Muscle of arm (tissue), 12 donors: ENCODE results near the gene XYLT1. TPM values are rescaled to one million over a fixed set of nuclear protein-coding genes. Genes with fewer than 3 reads are reported as not detected.
A peak's percentile ranks its signal among the peaks of the same experiment; 100 is the strongest.

ENCODE experiments used
- DNase-seq: peaks from one replicate; pipeline ENCODE4 v3.0.0-alpha.2; 2013
- polyA plus RNA-seq, 12 donors: library from polyadenylated mRNA; unstranded; fragments of 120-200 nt; gene quantifications; one replicate each; pipeline ENCODE4 v1.2.1, GENCODE V29; 2013; ENCODE audit not compliant: insufficient read length in 12 of 12

The XYLT1 gene
- polyA plus RNA-seq, 12 donors: 4.7 to 11.0 (median 6.3) TPM; not detected in 1

- peak; percentile 46 for DNase-seq
These were observed 65.6 kb downstream of the XYLT1 start for GRCh38 chr16:17404941-17405689.

- DNase-seq: no peak
These were observed 66.8 kb downstream of the XYLT1 start for GRCh38 chr16:17403859-17404545.

GRCh38 chr16:17403156-17403809 is 67.5 kb downstream of the XYLT1 start:
- no peak for DNase-seq

- no peak for DNase-seq
These were observed 73.3 kb downstream of the XYLT1 start for GRCh38 chr16:17397499-17397891.

GRCh38 chr16:17396762-17397498 is 73.8 kb downstream of the XYLT1 start:
- DNase-seq: no peak

- no peak for DNase-seq
These were observed 74.8 kb downstream of the XYLT1 start for GRCh38 chr16:17395849-17396480.

- no peak for DNase-seq
These were observed 77.7 kb downstream of the XYLT1 start for GRCh38 chr16:17392857-17393692.

GRCh38 chr16:17392127-17392856 is 78.5 kb downstream of the XYLT1 start:
- no peak for DNase-seq

- no peak for DNase-seq
These were observed 79.0 kb downstream of the XYLT1 start for GRCh38 chr16:17391715-17392114.

GRCh38 chr16:17389384-17389783 is 81.4 kb downstream of the XYLT1 start:
- DNase-seq: no peak

- no peak for DNase-seq
These were observed 83.5 kb downstream of the XYLT1 start for GRCh38 chr16:17387256-17387655.

- DNase-seq: no peak
These were observed 84.5 kb downstream of the XYLT1 start for GRCh38 chr16:17386229-17386628.

GRCh38 chr16:17384471-17384870 is 86.3 kb downstream of the XYLT1 start:
- no peak for DNase-seq

- no peak for DNase-seq
These were observed 87.6 kb downstream of the XYLT1 start for GRCh38 chr16:17382949-17383863.

- DNase-seq: no peak
These were observed 88.2 kb downstream of the XYLT1 start for GRCh38 chr16:17382514-17382913.

GRCh38 chr16:17381784-17382183 is 89.0 kb downstream of the XYLT1 start:
- no peak for DNase-seq

GRCh38 chr16:17380613-17381012 is 90.1 kb downstream of the XYLT1 start:
- DNase-seq: no peak

GRCh38 chr16:17379121-17379571 is 91.6 kb downstream of the XYLT1 start:
- peak; percentile 83 for DNase-seq
